Uterus (tissue), 2 donors: Measurements from ENCODE around the gene TTC31.

Source experiments
- CTCF ChIP-seq, 4 experiments: fragments of 200-600 bp in 2 of 4; fragments of 450-650 bp in 2 of 4; sonication (generic) in 2 of 4; IDR thresholded peaks; one replicate each; pipeline ENCODE4 v1.5.1; 2016 to 2019; ENCODE audit warnings: antibody characterized with exemption in 4 of 4, mild to moderate bottlenecking in 2 of 4, moderate library complexity in 1 of 4
- POLR2A ChIP-seq, 2 donors: fragments of 450-650 bp; IDR thresholded peaks; one replicate each; pipeline ENCODE4 v1.6.1; 2016; ENCODE audit warnings: antibody characterized with exemption in 2 of 2, mild to moderate bottlenecking in 1 of 2, moderate library complexity in 1 of 2

- TF ChIP-seq CTCF (IDR thresholded peaks at IDR 0.05) (no peak), POLR2A (IDR thresholded peaks at IDR 0.05) (no peak)
Observed at GRCh38 chr2:74499940-74500577, 17.2 kb downstream of the TTC31 start.
